Globus pallidus (tissue), 1 donor: ENCODE results near the gene BOD1L1.

Experiments
- DNase-seq: peaks from one replicate; pipeline ENCODE4 v3.0.0-alpha.2; 2015; ENCODE audit warnings: low spot score

BOD1L1 gene

GRCh38 chr4:13627606-13628311 lies at the start of gene BOD1L1:
BOD1L1 (minus strand) TSS chr4:13627725; CDS start chr4:13627587, 138 bp downstream.
- peak; percentile 92 for DNase-seq

DNA sequence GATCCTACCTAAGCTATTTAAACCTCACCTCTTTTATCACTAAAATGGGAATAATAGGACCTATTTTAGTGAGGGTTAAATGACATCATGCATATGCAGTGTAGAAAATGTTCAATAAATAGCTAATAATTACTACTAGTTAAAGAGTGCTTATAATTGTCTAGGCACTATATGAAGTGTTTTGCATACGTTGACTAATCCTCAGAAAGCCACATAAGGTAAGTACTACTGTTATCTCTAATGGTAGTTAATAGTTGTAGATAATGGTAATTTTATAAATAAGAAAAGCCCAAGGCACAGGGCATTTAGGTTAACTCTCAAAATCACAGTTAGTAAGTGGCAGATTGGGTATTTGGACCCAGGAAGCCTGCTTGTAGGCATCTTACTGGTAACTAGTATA lies 47.4 kb upstream of the BOD1L1 start:
- DNase-seq: no peak

DNA sequence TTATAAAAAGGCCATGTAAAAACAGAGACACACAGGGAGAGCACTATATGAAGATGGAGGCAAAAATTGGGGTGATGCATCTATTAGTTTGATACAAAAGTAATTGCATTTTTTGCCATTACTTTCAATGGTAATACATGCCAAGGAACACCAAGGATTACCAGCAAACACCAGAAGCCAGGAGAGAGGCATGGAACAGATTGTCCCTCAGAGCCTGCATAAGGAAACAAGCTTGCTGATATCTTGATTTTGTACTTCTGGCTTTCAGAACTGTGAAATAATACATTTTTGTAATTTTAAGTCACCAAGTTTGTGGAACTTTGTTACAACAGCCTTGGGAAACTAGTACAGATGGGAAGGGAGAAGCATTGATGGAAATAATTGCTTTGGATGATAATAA lies 45.6 kb upstream of the BOD1L1 start:
- DNase-seq: no peak

GRCh38 chr4:13670456-13671160 lies 43.1 kb upstream of the BOD1L1 start:
- no peak for DNase-seq

- no peak for DNase-seq
Measured at GRCh38 chr4:13665701-13666660, 38.5 kb upstream of the BOD1L1 start.

DNA sequence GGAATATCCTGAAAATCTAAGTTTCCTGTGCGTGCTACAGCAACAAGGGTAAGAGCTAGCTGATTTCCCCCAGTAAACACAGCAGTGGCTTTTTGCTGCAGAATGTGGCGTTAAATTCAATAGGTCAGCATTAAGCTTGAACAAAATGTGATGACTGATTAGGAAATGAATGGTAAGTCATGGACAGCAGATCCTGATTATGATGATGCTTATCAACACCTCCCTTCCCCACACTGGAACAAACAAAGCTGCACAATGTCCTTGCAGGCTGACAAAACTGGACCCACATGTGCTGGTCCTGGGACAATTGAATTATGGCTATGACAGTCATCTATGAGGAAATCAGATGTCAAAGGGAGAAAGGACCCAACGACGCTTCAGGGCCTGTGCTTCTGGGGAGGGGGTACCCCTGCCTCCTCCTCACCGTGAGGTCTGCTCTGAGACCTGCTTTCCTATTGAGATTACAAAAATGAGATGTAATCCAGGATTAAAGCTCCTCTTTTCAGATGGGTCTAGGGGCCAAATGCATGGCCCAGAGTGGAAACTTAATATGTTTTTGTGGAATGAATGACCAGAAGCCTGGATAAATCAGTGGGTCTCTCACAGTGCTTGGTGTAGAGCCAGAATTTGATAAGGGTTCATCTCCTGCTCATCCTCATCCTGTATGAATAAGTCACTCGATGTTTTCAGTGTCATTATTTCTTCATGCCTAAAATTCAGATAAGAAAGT lies 32.0 kb upstream of the BOD1L1 start:
- DNase-seq: no peak

DNA sequence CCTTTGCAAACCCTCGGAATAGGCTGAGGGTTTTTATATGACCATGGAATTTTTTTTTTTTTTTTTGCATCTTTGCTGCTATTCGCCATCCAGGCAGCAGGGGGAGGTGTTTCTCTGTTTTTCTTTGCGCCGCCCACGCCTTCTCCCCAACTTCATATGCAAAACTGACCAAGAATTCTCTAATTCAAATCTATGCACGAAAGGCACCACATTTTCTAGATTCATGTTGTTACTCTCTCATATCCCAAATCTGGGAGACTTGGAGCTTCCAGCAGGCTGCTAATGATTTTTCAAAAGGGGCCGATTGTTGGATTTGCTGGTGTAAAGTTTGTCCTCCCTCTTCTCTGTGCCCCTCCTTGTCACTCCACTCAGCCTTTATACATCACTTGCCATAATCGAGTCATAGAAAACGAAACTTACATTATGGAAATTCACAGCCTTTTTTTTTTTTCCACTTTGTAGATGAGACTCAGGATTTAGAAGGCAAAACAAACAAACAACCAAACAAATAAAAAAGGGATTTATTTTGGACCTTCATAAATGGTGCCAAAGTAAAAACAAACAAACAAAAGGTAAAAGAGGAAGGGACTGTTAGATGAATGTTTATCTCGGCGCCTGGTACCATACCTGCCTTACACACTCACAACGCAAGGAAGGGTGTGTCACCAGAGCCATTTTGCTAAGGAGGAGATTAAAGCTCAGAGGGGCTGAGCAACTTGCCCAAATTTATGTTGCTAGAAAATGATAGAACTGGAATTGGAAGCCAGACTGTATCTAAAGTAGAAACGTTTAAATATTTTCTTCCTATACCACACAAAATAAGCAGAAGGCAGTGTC lies 29.3 kb upstream of the BOD1L1 start:
- DNase-seq: peak; percentile 62

- DNase-seq: peak; percentile 79
Measured at GRCh38 chr4:13654162-13654797, 26.8 kb upstream of the BOD1L1 start.

GRCh38 chr4:13653766-13654161 lies 26.2 kb upstream of the BOD1L1 start:
- no peak for DNase-seq

GRCh38 chr4:13647031-13647430 lies 19.5 kb upstream of the BOD1L1 start:
- DNase-seq: no peak

GRCh38 chr4:13645075-13645474 lies 17.6 kb upstream of the BOD1L1 start:
- no peak for DNase-seq

- DNase-seq: peak; percentile 42
Measured at GRCh38 chr4:13642170-13642950, 14.8 kb upstream of the BOD1L1 start.

DNA sequence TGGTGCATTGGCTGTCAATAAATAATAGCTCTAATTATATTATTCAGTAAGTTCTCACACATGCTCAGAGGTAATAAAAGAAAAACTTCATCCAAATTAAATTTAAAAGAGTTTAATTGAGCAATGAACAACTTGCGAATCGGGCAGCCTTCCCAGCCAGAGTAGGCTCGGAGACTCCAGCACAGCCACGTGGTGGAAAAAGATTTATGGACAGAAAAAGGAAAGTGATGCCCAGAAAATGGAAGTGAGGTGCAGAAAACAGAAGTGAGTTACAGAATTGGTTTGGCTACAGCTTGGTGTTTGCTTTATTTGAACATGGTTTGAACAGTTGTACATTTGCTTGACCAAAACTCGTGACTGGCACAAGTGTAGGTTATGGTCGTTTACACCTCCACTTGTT lies 13.6 kb upstream of the BOD1L1 start:
- peak; percentile 49 for DNase-seq

GRCh38 chr4:13640149-13640940 lies 12.8 kb upstream of the BOD1L1 start:
- no peak for DNase-seq

DNA sequence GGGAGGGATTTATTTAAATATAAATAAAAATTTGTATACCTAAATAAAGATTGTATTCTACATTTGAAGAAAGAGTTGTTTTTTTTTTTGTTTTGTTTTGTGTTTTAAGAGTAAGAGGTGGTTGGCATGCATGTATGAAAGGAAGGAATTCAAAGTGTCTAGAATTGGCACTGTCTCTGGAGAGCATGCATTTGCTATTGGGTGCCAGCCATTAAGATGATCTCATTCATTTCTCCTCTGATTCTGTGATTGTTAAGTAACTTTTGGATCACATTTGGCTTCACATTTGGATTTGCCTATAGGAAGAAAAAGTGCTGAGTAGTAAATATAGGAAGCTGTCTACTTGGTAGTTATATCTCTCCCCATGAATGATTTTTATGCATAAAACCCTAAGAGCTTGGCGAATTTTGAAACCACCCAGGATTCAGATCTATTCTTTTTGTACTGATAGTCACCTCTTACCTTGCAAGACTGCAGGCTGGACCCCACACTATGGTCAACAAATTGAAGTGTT lies 7.8 kb upstream of the BOD1L1 start:
- DNase-seq: no peak

DNA sequence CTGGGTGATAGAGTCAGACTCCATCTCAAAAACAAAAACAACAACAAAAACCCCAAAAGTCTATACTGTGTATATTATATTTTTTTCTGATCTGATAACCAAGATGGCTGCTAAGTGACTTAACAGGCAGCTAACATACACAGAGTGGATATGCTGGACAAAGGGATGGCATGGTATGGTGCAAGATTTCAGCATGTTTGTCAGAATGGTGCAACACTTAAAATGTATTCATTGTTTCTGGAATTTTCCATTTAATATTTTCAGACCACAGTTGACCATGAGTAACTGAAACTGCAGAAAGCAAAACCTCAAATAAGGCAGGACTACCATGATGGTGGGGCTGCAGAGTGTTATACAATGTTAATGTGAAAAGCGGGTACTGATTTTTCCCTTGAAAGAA lies 6.1 kb upstream of the BOD1L1 start:
- DNase-seq: no peak

DNA sequence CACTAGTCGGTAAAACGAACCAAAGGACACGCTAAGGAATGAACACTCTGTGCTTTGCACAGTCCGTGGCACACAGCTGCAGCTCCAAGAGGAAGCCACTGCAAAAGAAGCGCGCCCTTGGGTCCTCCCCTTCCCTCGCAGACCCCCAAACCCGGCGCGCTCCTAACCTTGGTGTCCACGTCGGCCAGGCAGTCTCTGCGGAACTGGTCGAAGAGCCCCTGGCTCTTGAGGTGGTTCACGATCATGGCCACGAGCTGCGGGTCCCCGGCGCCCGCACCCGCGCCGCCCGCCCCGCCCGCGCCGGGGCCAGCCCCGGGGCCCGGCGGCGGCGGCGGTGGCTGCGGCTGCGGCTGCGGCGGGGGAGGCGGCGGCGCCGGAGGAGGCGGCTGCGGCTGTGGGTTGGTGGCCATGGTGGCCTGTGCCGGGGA lies 333 bp downstream of the BOD1L1 start:
- no peak for DNase-seq

DNA sequence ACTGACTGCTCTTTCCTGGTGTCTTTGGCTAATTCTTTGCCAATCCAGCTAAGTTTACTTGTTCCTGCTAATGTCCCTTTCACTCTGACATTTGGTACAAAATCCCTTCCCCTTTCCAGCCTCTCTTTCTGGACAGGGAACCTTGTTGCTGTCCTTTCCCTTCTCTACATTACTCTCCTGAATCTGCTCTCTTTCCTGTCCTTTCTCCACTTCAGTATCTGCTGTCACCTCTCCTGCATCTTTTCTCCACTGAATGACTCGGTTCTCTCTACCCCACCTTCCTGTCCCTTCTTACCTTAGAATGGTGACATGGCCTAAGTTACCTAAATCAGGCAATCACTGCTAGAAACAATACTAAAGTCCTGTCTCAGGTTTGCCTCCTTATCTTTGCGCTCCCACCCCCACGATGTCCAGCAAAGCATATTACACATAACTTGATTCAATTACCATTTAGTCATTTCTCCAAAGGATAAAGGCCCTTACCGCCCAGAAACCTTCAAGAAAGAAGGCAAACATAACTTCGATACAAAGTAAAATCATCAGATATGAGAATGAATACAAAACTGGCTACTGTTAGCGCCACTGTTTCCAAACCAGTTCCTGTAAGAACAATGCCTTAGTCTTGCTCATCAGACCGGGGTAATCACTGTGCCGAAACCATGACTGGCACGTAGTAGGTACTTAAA lies 890 bp downstream of the BOD1L1 start:
- no peak for DNase-seq
